Measurements from ENCODE around the gene LRRC56.
A peak's percentile ranks its signal among the peaks of the same experiment; 100 is the strongest.

LRRC56 gene

DNA sequence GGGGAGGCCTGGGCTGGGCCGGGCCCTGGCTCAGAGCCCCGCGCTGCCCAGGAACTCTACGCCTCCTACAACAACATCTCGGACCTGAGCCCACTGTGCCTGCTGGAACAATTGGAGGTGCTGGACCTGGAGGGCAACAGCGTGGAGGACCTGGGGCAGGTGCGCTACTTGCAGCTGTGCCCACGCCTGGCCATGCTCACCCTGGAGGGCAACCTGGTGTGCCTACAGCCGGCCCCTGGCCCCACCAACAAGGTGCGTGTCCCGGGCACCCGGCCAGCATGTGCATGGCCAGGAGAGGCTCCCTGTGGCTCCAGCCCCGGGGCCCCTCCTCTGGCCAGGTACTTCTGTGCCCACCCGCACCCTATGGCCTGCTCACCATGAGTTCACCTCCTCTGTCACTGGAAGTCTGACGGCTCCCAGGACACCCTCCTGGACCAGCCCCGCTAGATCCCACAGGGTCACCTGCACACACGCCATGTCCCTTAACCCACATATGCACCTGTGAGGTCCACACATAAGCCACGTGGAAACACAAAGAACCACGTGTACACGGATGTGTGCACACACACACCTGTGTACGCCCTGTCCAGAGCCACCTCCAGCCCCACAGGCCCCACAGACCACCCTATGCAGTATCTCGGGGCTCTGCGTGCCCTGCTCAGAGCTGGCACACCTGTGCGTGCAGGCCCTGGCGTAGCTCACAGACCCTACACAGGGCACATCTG is 12.9 kb downstream of the LRRC56 start:
- H3K27ac ChIP-seq (ENCODE audit: low read depth, low read length) = no peak overlapping the region
- no peaks in the 10 kb centered on the region for H3K4me1 ChIP-seq (ENCODE audit: insufficient read depth, low read length)
- 94% methylated on average over 25 of the region's 25 CpGs for WGBS
- no peak overlapping the region for H3K4me3 ChIP-seq (ENCODE audit: low read length)
- no peaks in the 10 kb centered on the region for H3K36me3 ChIP-seq (ENCODE audit: insufficient read depth, low read length)
- no peaks in the 10 kb centered on the region for H3K9me3 ChIP-seq (ENCODE audit: insufficient read depth, low read depth, low read length)
- H3K27me3 ChIP-seq (ENCODE audit: insufficient read depth, low read length) = peaks cover 10% of the 10 kb centered on the region
- no peak overlapping the region for H3K9ac ChIP-seq (ENCODE audit: low read depth, low read length)

DNA sequence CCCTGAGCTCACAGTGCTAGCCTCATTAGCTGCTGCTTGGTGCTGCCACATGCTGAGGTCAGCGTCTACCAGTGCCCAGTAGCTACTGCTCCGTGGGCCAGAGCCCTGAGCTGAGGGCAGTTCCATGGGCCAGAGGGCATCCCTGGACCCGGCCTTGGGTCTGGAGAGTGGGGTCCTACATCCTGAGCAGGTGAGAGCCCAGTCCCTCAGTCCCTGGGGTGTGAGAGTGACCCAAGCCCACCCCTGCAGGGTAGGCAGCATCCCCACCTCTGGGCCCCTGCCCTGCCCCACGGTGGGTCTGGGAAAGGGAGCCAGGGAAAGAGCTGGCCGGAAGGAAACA is 13.4 kb downstream of the LRRC56 start:
- 91% methylated on average over 3 of the region's 5 CpGs for WGBS
- no peaks in the 10 kb centered on the region for H3K9me3 ChIP-seq (ENCODE audit: insufficient read depth, low read depth, low read length)
- peaks cover 15% of the 10 kb centered on the region for H3K27me3 ChIP-seq (ENCODE audit: insufficient read depth, low read length)
- H3K9ac ChIP-seq (ENCODE audit: low read depth, low read length) = no peak overlapping the region
- no peak overlapping the region for H3K27ac ChIP-seq (ENCODE audit: low read depth, low read length)
- H3K36me3 ChIP-seq (ENCODE audit: insufficient read depth, low read length) = no peaks in the 10 kb centered on the region
- H3K4me3 ChIP-seq (ENCODE audit: low read length) = no peak overlapping the region
- no peaks in the 10 kb centered on the region for H3K4me1 ChIP-seq (ENCODE audit: insufficient read depth, low read length)

DNA sequence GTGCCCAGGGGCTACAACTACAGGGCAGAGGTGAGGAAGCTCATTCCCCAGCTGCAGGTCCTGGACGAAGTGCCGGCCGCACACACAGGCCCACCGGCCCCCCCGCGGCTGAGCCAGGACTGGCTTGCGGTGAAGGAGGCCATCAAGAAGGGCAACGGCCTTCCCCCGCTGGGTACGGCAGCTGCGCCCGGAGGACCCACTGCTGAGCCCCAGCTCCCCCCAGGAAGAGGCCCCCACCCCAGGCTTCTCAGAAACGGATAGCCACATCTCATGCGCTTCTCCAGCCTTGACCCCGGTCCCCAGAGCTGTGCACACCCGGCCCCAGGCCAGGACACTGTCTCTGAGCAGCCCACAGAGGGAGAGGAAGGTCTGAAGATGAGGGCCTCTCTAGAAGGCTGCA is 13.8 kb downstream of the LRRC56 start:
- Histone ChIP-seq H3K9me3 (ENCODE audit: insufficient read depth, low read depth, low read length) (no peaks in the 10 kb centered on the region), H3K27ac (ENCODE audit: low read depth, low read length) (no peak overlapping the region), H3K9ac (ENCODE audit: low read depth, low read length) (no peak overlapping the region), H3K27me3 (ENCODE audit: insufficient read depth, low read length) (peaks cover 19% of the 10 kb centered on the region), H3K4me1 (ENCODE audit: insufficient read depth, low read length) (no peaks in the 10 kb centered on the region), H3K36me3 (ENCODE audit: insufficient read depth, low read length) (no peaks in the 10 kb centered on the region), H3K4me3 (ENCODE audit: low read length) (no peak overlapping the region)
- WGBS = 89% methylated on average over 16 of the region's 16 CpGs

DNA sequence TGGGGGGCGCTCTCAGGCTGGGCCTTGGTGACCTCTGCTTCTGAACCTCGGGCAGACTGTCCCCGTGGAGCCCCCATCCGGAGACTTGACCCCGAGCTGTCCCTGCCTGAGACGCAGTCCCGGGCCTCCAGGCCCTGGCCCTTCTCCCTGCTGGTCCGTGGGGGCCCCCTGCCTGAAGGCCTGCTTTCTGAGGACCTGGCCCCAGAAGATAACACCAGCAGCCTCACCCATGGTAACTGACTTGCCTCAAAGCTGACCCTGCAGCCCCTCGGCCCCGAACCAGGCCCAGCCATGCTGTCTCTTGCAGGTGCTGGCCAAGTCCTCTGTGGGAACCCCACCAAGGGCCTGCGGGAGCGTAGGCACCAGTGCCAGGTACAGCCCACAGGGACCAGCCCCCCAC is 14.3 kb downstream of the LRRC56 start:
- H3K9ac ChIP-seq (ENCODE audit: low read depth, low read length) = no peak overlapping the region
- 87% methylated on average over 12 of the region's 12 CpGs for WGBS
- H3K27me3 ChIP-seq (ENCODE audit: insufficient read depth, low read length) = peaks cover 24% of the 10 kb centered on the region
- no peak overlapping the region for H3K27ac ChIP-seq (ENCODE audit: low read depth, low read length)
- H3K4me1 ChIP-seq (ENCODE audit: insufficient read depth, low read length) = 0 out of 2 replicates have a peak, but pooled peaks cover 4% of the 10 kb centered on the region
- no peaks in the 10 kb centered on the region for H3K36me3 ChIP-seq (ENCODE audit: insufficient read depth, low read length)
- H3K4me3 ChIP-seq (ENCODE audit: low read length) = no peak overlapping the region
- no peaks in the 10 kb centered on the region for H3K9me3 ChIP-seq (ENCODE audit: insufficient read depth, low read depth, low read length)

DNA sequence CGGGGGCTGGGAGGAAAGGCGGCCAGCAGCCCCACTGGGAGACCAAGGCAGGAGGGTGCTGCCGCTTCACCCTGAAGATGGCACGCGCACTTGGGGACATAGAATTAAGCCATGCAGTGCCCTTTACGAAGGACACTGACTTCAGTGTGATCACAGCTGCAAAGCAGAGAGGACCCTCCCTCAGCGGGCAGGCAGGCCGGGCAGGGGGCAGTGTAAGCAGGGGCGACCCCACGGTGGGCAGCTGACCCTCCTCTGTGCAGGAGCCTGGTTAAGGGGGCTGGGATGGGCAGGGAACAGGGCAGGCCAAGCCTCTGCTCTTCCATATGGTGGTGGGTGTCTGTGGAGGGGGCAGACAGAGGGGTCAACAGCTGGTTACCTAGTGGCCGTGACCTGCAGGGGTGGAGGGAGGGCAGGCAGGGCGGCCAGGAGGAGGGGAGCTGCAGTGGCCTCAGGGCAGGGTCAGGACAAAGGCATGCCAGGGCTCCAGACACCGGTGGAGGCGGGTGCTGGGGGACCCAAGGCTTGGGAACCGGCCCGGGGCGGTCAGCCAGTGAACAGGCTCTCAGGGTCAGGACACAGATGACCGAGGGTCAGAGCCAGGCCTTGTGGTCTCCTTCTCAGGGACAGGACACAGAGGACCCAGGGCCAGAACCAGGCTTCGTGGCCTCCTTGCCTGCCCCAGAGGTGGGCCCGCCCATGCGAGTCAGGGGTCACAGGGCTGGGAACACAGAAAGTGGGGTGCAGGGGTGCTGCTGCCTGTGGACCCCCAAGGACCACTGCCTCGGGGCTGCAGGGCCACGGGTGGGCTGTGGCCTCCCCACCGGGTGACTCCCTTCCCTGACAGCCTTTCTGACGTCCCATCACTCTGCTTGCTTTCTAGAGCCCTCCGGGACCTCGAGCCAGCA is 16.0 kb downstream of the LRRC56 start:
- Histone ChIP-seq H3K9ac (ENCODE audit: low read depth, low read length) (no peak overlapping the region), H3K9me3 (ENCODE audit: insufficient read depth, low read depth, low read length) (no peaks in the 10 kb centered on the region), H3K27me3 (ENCODE audit: insufficient read depth, low read length) (peaks cover 41% of the 10 kb centered on the region), H3K4me3 (ENCODE audit: low read length) (no peak overlapping the region), H3K27ac (ENCODE audit: low read depth, low read length) (no peak overlapping the region), H3K36me3 (ENCODE audit: insufficient read depth, low read length) (no peaks in the 10 kb centered on the region), H3K4me1 (ENCODE audit: insufficient read depth, low read length) (0 out of 2 replicates have a peak, but pooled peaks cover 7% of the 10 kb centered on the region)
- 87% methylated on average over 27 of the region's 27 CpGs for WGBS

DNA sequence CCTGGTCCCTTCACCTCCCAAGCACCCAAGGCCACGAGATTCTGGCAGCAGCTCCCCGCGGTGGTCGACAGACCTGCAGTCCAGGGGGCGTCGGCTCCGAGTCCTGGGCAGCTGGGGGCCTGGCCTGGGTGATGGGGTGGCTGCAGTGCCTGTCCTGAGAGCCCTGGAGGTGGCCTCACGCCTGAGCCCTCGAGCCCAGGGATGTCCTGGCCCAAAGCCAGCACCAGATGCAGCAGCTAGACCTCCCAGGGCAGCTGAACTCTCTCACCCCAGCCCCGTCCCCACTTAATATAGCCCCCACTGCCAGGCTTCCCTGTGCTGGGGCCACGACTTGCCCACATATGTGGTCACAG is 16.6 kb downstream of the LRRC56 start:
- Histone ChIP-seq H3K9ac (ENCODE audit: low read depth, low read length) (no peak overlapping the region), H3K4me3 (ENCODE audit: low read length) (no peak overlapping the region), H3K36me3 (ENCODE audit: insufficient read depth, low read length) (no peaks in the 10 kb centered on the region), H3K9me3 (ENCODE audit: insufficient read depth, low read depth, low read length) (no peaks in the 10 kb centered on the region), H3K27ac (ENCODE audit: low read depth, low read length) (no peak overlapping the region), H3K4me1 (ENCODE audit: insufficient read depth, low read length) (0 out of 2 replicates have a peak, but pooled peaks cover 7% of the 10 kb centered on the region), H3K27me3 (ENCODE audit: insufficient read depth, low read length) (peaks cover 41% of the 10 kb centered on the region)
- 76% methylated on average over 11 of the region's 11 CpGs for WGBS

DNA sequence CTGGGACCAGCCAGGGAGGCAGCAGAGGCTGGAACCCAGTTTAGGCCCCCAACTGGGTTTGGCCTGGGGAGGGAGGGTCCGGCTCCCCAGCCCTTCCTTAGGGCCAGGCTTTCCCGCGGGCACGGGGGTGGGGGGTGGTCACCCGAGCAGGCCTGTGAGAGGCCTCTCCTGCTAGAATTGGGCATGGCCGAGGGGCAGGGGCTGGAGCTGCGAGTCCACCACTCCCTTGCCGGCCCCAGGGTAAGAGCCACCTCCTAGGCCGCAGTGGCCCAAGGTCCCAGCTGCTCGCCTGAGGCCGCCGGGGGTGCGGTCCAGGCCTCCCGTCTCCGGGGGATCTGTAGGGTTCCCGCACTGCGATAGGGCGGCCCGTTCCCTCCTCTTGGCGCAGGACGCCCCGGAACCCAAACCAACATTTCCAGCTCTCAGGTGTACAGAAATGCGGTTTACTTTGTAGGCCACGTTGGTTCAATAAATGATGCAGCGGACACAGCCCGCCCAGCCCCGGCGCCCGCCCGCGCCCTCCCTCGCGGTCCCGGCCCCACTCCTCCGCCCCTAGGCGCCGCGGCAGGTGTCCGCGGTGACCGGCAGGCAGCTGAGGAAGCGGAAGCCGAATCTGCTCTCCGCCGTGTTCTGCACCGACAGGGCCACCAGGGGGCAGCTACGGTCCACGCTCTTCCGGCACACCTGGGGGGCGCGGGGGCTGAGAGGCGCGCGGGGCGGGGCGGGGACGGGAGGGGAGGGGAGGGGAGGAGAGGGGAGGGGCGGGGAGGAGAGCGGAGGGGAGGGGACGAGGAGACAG is 17.3 kb downstream of the LRRC56 start:
- H3K9ac ChIP-seq (ENCODE audit: low read depth, low read length) = peak overlapping the region; percentile 40; the same call in 1 of the 2 replicates
- 11% methylated on average over 48 of the region's 60 CpGs for WGBS
- H3K4me1 ChIP-seq (ENCODE audit: insufficient read depth, low read length) = 0 out of 2 replicates have a peak, but pooled peaks cover 7% of the 10 kb centered on the region
- H3K36me3 ChIP-seq (ENCODE audit: insufficient read depth, low read length) = no peaks in the 10 kb centered on the region
- H3K4me3 ChIP-seq (ENCODE audit: low read length) = peak overlapping the region; percentile 66
- H3K27ac ChIP-seq (ENCODE audit: low read depth, low read length) = no peak overlapping the region
- H3K27me3 ChIP-seq (ENCODE audit: insufficient read depth, low read length) = peaks cover 41% of the 10 kb centered on the region
- no peaks in the 10 kb centered on the region for H3K9me3 ChIP-seq (ENCODE audit: insufficient read depth, low read depth, low read length)

DNA sequence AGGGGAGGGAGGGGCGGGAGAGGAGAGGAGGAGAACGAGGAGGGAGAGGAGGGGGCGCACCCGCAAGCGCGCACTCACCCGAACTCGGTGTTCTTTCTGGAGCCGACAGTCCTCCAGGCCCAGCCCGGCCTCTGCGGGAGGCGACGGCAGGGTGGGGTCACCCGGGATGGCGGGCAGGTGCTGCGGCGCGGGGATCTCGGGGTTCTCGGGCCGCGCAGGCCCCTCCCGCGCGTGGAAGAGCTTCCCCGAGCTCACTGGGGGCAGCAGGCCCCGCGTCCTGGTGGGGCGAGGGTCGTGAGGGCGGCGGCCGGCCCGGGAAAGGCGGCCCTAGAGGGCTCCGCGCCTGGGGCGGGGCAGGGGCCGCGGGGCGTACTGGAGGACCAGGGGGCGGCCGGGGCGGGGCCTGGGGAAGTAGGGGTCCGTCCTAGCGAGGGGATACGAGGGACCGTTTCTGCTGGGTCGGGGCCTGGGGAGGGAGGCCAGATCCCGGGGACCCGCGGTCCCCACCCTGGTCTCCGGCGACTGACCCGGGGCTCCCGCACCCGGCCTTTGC is 18.0 kb downstream of the LRRC56 start:
- H3K4me1 ChIP-seq (ENCODE audit: insufficient read depth, low read length) = 0 out of 2 replicates have a peak, but pooled peaks cover 7% of the 10 kb centered on the region
- no peak overlapping the region for H3K27ac ChIP-seq (ENCODE audit: low read depth, low read length)
- peaks cover 41% of the 10 kb centered on the region for H3K27me3 ChIP-seq (ENCODE audit: insufficient read depth, low read length)
- 2% methylated on average over 57 of the region's 57 CpGs for WGBS
- H3K36me3 ChIP-seq (ENCODE audit: insufficient read depth, low read length) = no peaks in the 10 kb centered on the region
- H3K4me3 ChIP-seq (ENCODE audit: low read length) = peak overlapping the region; percentile 66
- H3K9me3 ChIP-seq (ENCODE audit: insufficient read depth, low read depth, low read length) = no peaks in the 10 kb centered on the region
- H3K9ac ChIP-seq (ENCODE audit: low read depth, low read length) = no peak overlapping the region

DNA sequence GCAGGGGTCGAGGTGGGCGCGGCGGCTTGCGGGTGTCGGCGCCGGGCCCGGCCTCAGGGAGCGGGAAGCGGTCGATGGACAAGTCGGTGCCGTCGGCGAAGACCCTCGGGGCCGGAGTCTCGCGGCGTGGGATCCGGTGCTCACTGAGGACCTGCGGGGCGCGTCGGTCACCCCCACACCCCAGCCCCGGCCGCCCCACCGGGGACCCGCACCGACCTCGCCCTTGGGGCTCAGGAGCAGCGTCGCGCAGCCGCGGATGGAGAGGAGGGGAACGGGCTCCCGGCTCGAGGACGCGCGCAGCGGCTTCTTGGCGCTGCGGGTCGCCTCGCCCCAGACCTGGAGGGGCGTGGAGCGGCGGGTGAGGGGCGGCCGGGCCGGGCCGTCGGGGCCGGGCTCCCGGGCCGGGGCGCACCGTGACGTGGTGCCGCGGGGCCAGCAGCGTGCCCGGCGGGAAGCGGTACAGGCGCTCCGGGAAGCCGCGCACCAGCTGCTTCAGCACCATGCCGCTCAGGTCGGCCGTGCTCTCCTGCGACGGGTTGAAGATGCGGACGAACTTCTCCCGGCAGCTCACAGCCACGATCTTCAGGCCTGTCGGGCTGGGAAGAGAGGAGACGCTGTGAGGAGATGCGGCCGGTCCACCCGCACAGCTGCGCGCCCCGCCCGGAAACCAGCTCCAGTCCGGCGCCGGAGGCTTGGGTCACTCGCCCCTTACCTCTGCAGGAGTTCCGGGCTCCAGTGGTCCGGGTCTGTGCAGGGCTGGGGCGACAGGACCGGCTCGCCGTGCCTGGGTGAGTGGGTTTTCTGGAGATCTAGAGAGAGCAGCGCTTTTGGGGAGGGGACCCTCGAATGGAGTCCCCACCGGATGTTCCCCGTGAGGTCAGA is 18.7 kb downstream of the LRRC56 start:
- peak overlapping the region; percentile 66 for H3K4me3 ChIP-seq (ENCODE audit: low read length)
- H3K9me3 ChIP-seq (ENCODE audit: insufficient read depth, low read depth, low read length) = no peaks in the 10 kb centered on the region
- peak overlapping the region; percentile 40; the same call in 1 of the 2 replicates for H3K9ac ChIP-seq (ENCODE audit: low read depth, low read length)
- H3K27ac ChIP-seq (ENCODE audit: low read depth, low read length) = no peak overlapping the region
- peaks cover 41% of the 10 kb centered on the region for H3K27me3 ChIP-seq (ENCODE audit: insufficient read depth, low read length)
- H3K4me1 ChIP-seq (ENCODE audit: insufficient read depth, low read length) = 0 out of 2 replicates have a peak, but pooled peaks cover 7% of the 10 kb centered on the region
- H3K36me3 ChIP-seq (ENCODE audit: insufficient read depth, low read length) = no peaks in the 10 kb centered on the region
- WGBS = 5% methylated on average over 104 of the region's 104 CpGs

DNA sequence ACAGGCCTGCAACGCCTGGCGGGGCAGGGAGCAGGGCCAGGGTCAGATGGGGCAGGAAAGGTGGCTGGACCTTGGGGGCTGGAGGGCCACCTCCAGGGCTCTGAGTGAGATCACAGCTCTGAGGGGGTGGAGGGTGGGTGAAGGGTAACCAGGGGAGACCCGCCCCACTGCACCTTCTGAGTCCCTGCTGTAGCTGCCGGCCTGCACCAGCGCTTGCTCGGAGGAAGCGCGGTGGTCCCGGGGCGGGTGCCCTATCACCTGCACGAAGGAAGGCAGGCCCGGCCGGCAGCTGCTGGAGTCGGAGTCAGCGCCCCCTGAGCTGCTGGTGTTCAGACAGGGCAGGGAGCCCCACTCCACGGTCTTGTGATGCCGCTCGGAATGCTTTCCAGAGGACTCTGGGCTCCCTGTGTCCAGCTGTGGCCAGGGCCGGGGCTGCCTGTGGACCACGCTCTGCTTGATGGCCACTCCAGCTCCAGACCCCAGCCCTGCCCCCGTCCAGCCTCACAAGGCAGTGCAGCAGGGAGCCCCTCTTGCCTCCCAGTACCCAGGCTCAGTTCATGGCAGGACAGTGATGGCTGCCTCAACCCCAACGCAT is 19.4 kb downstream of the LRRC56 start:
- 75% methylated on average over 22 of the region's 22 CpGs for WGBS
- Histone ChIP-seq H3K9me3 (ENCODE audit: insufficient read depth, low read depth, low read length) (no peaks in the 10 kb centered on the region), H3K4me1 (ENCODE audit: insufficient read depth, low read length) (0 out of 2 replicates have a peak, but pooled peaks cover 9% of the 10 kb centered on the region), H3K27ac (ENCODE audit: low read depth, low read length) (no peak overlapping the region), H3K9ac (ENCODE audit: low read depth, low read length) (no peak overlapping the region), H3K4me3 (ENCODE audit: low read length) (peak overlapping the region; percentile 66), H3K36me3 (ENCODE audit: insufficient read depth, low read length) (no peaks in the 10 kb centered on the region), H3K27me3 (ENCODE audit: insufficient read depth, low read length) (peaks cover 41% of the 10 kb centered on the region)
